Liver (tissue), 9 donors: ENCODE data around the gene RBPJ. TPM values are rescaled to one million over a fixed set of nuclear protein-coding genes. Genes with fewer than 3 reads are reported as not detected.

Experiments
- DNase-seq: peaks from one replicate; pipeline ENCODE4 v3.0.0-alpha.2; 2017; ENCODE audit warnings: low spot score
- H3K27ac ChIP-seq, 2 donors: one replicate each; pipeline ENCODE4 v1.7.0; 2013; ENCODE audit warnings: inconsistent platforms in 2 of 2, low read length in 2 of 2, control low read depth in 1 of 2, low read depth in 1 of 2, mild to moderate bottlenecking in 1 of 2
- H3K27me3 ChIP-seq, 4 donors: one replicate each; pipeline versions ENCODE4 v1.6.1 to v1.7.0; 2013; ENCODE audit warnings: low read length in 3 of 4, inconsistent platforms in 1 of 4, mild to moderate bottlenecking in 1 of 4, moderate library complexity in 1 of 4; ENCODE audit not compliant: control insufficient read depth in 4 of 4, insufficient read depth in 4 of 4
- H3K36me3 ChIP-seq, 4 donors: one replicate each; pipeline versions ENCODE4 v1.6.1 to v1.7.0; 2013; ENCODE audit warnings: low read length in 3 of 4, mild to moderate bottlenecking in 3 of 4, low read depth in 1 of 4, moderate library complexity in 1 of 4; ENCODE audit not compliant: control insufficient read depth in 4 of 4, insufficient read depth in 3 of 4
- H3K4me1 ChIP-seq, 4 donors: one replicate each; pipeline versions ENCODE4 v1.6.1 to v1.7.0; 2013; ENCODE audit warnings: low read length in 3 of 4, mild to moderate bottlenecking in 3 of 4, moderate library complexity in 1 of 4; ENCODE audit not compliant: control insufficient read depth in 4 of 4, insufficient read depth in 4 of 4
- H3K4me3 ChIP-seq, 3 donors: one replicate each; pipeline versions ENCODE4 v1.6.1 to v1.7.0; 2013; ENCODE audit warnings: low read length in 3 of 3, control low read depth in 1 of 3, low read depth in 1 of 3, mild to moderate bottlenecking in 1 of 3
- H3K9ac ChIP-seq, 2 donors: one replicate each; pipeline ENCODE4 v1.7.0; 2013; ENCODE audit warnings: low read length in 2 of 2, mild to moderate bottlenecking in 2 of 2, moderate library complexity in 2 of 2, control low read depth in 1 of 2, low read depth in 1 of 2
- H3K9me3 ChIP-seq, 4 donors: one replicate each; pipeline versions ENCODE4 v1.6.1 to v1.7.0; 2013; ENCODE audit warnings: low read length in 3 of 4; ENCODE audit not compliant: control insufficient read depth in 4 of 4
- CTCF ChIP-seq: fragments of 150-350 bp; IDR thresholded peaks from 2 replicates; pipeline ENCODE4 v1.5.1; 2017; ENCODE audit warnings: improper control_type of control experiment, low read depth, low read length; ENCODE audit not compliant: missing input control
- EGR1 ChIP-seq, 2 donors: IDR thresholded peaks; 2 replicates each; pipeline ENCODE4 v1.6.1; 2016 to 2018; ENCODE audit warnings: antibody characterized with exemption in 2 of 2, low read depth in 2 of 2
- FOXA2 ChIP-seq: IDR thresholded peaks from 2 replicates; pipeline ENCODE4 v1.6.1; 2016; ENCODE audit warnings: antibody characterized with exemption
- GABPA ChIP-seq, 2 donors: IDR thresholded peaks in 1 of 2; conservative IDR thresholded peaks in 1 of 2; 2 replicates each; pipeline ENCODE4 v1.6.1; 2016; ENCODE audit warnings: antibody characterized with exemption in 2 of 2, mild to moderate bottlenecking in 1 of 2, moderate library complexity in 1 of 2
- RXRA ChIP-seq, 2 donors: IDR thresholded peaks; 2 replicates each; pipeline ENCODE4 v1.6.1; 2017 to 2018; ENCODE audit warnings: antibody characterized with exemption in 2 of 2, mild to moderate bottlenecking in 1 of 2
- SP1 ChIP-seq: IDR thresholded peaks from 2 replicates; pipeline ENCODE4 v1.6.1; 2018; ENCODE audit warnings: antibody characterized with exemption, mild to moderate bottlenecking
- ZBTB33 ChIP-seq: IDR thresholded peaks from 2 replicates; pipeline ENCODE4 v1.6.1; 2016; ENCODE audit warnings: antibody characterized with exemption
- WGBS: extraction: QIAGEN DNeasy Blood & Tissue Kit; methylation state at CpG from one replicate; pipeline ENCODE4 v1.1.7; 2013; 5-methylcytosine and 5-hydroxymethylcytosine counted together
- polyA plus RNA-seq, 2 donors: library from polyadenylated mRNA; stranded (reverse) in 1 of 2; unstranded in 1 of 2; fragments of 200-250 nt in 1 of 2; fragments of >200 nt in 1 of 2; fragmentation: Nextera tagmentation in 1 of 2; extraction: Ambion mirVana in 1 of 2; gene quantifications; one replicate each; pipeline versions ENCODE4 v1.2.1 to v1.2.3, GENCODE V29; 2013 to 2015
- total RNA-seq, 2 donors: library from RNA; depleted of rRNA; stranded (reverse); fragments of >200 nt; gene quantifications; one replicate each; pipeline ENCODE4 v1.2.3, GENCODE V29; 2014
- donor health status: healthy.
- donor health status: healthy.
- donor health status: healthy.
- donor health status: healthy.
- donor health status: healthy.

The RBPJ gene
- total and polyA plus RNA-seq, 4 donors = 8.0 to 32.2 (median 22.9) TPM

GRCh38 chr4:26476545-26476944 is 155.7 kb downstream of the RBPJ start:
- H3K27ac ChIP-seq = no peak overlapping the region
- no peaks in the 10 kb centered on the region for H3K27me3 ChIP-seq
- no peaks in the 10 kb centered on the region for H3K36me3 ChIP-seq
- H3K4me3 ChIP-seq = no peak overlapping the region
- no peak for DNase-seq
- 70% methylated on average over 5 of the region's 5 CpGs for WGBS
- no peaks in the 10 kb centered on the region for H3K9me3 ChIP-seq
- H3K4me1 ChIP-seq = no peaks in the 10 kb centered on the region
- no peak for TF ChIP-seq FOXA2
- no peak overlapping the region for H3K9ac ChIP-seq

GRCh38 chr4:26478330-26478729 is 157.5 kb downstream of the RBPJ start:
- no peak overlapping the region for H3K4me3 ChIP-seq
- no peaks in the 10 kb centered on the region for H3K36me3 ChIP-seq
- no peak overlapping the region for H3K27ac ChIP-seq
- no peak for DNase-seq
- 86% methylated on average over 13 of the region's 13 CpGs for WGBS
- H3K9me3 ChIP-seq = no peaks in the 10 kb centered on the region
- no peak for TF ChIP-seq SP1
- TF ChIP-seq RXRA (IDR thresholded peaks at IDR 0.05) = no peak
- no peak for TF ChIP-seq CTCF
- TF ChIP-seq ZBTB33 = no peak
- H3K4me1 ChIP-seq = no peaks in the 10 kb centered on the region
- no peak overlapping the region for H3K9ac ChIP-seq
- H3K27me3 ChIP-seq = no peaks in the 10 kb centered on the region

GRCh38 chr4:26482508-26483462 is 162.0 kb downstream of the RBPJ start:
- no peaks in the 10 kb centered on the region for H3K4me1 ChIP-seq
- H3K9ac ChIP-seq = no peak overlapping the region
- 86% methylated on average over 3 of the region's 3 CpGs for WGBS
- no peaks in the 10 kb centered on the region for H3K36me3 ChIP-seq
- H3K9me3 ChIP-seq = no peaks in the 10 kb centered on the region
- no peak overlapping the region for H3K27ac ChIP-seq
- H3K27me3 ChIP-seq = peaks cover 0 to 3% (median 1%) of the 10 kb centered on the region in 4 donors
- DNase-seq = no peak
- TF ChIP-seq GABPA (IDR thresholded peaks at IDR 0.05 in 1 of 2, conservative IDR thresholded peaks at IDR 0.05 in 1 of 2) (no peak), CTCF (no peak), EGR1 (IDR thresholded peaks at IDR 0.05; ENCODE audit: low read depth in 2 of 2) (no peak), RXRA (IDR thresholded peaks at IDR 0.05) (no peak)
- no peak overlapping the region for H3K4me3 ChIP-seq
